OCI-LY1 (cell line): ENCODE data around the gene SFXN2.

Source experiments
- H2AFZ ChIP-seq: fragments of 200-600 bp; sonication (generic), shearing (Covaris generic); 2 replicates; pipeline ENCODE4 v1.6.0; 2014; ENCODE audit warnings: antibody characterized with exemption, mild to moderate bottlenecking, low read length
- H3F3A ChIP-seq: fragments of 200-600 bp; sonication (generic), shearing (Covaris generic); 2 replicates; pipeline ENCODE4 v1.6.0; 2014; ENCODE audit warnings: mild to moderate bottlenecking, antibody characterized with exemption, low read length, moderate library complexity; ENCODE audit not compliant: insufficient read depth
- H3K27ac ChIP-seq: fragments of 200-600 bp; sonication (generic); 2 replicates; pipeline ENCODE4 v1.5.1; 2014; ENCODE audit warnings: low read length, mixed run types, mild to moderate bottlenecking, low read depth; ENCODE audit not compliant: poor library complexity, severe bottlenecking
- H3K27me3 ChIP-seq: fragments of 200-600 bp; sonication (generic); 2 replicates; pipeline ENCODE4 v1.6.0; 2014; ENCODE audit warnings: antibody characterized with exemption, mild to moderate bottlenecking, low read length, moderate library complexity; ENCODE audit not compliant: insufficient read depth
- H3K36me3 ChIP-seq: fragments of 200-600 bp; sonication (generic); 2 replicates; pipeline ENCODE4 v1.6.1; 2014; ENCODE audit warnings: mild to moderate bottlenecking, antibody characterized with exemption, low read length, moderate library complexity, mixed read lengths; ENCODE audit not compliant: insufficient read depth
- H3K4me1 ChIP-seq: fragments of 200-600 bp; sonication (generic); 2 replicates; pipeline ENCODE4 v1.5.1; 2014; ENCODE audit warnings: mild to moderate bottlenecking, low read length, moderate library complexity; ENCODE audit not compliant: insufficient read depth, severe bottlenecking
- H3K4me2 ChIP-seq: fragments of 200-600 bp; sonication (generic), shearing (Covaris generic); 2 replicates; pipeline ENCODE4 v1.6.1; 2014; ENCODE audit warnings: low read length
- H3K4me3 ChIP-seq: fragments of 200-600 bp; sonication (generic); 2 replicates; pipeline ENCODE4 v1.5.1; 2014; ENCODE audit warnings: low read length, low read depth, mild to moderate bottlenecking, mixed read lengths; ENCODE audit not compliant: poor library complexity, severe bottlenecking
- H3K79me2 ChIP-seq: fragments of 200-600 bp; shearing (Covaris generic); 2 replicates; pipeline ENCODE4 v1.6.1; 2016; ENCODE audit warnings: mixed run types, low read length, mixed read lengths; ENCODE audit not compliant: insufficient read depth
- H3K9ac ChIP-seq: fragments of 200-600 bp; sonication (generic), shearing (Covaris generic); 2 replicates; pipeline ENCODE4 v1.6.1; 2014; ENCODE audit warnings: mild to moderate bottlenecking, low read length, mixed read lengths
- H3K9me2 ChIP-seq: fragments of 200-600 bp; sonication (generic), shearing (Covaris generic); 2 replicates; pipeline ENCODE4 v1.6.1; 2014; ENCODE audit warnings: low read depth, mild to moderate bottlenecking, low read length, mixed read lengths
- H3K9me3 ChIP-seq: fragments of 200-600 bp; shearing (Covaris generic); 2 replicates; pipeline ENCODE4 v1.6.1; 2014; ENCODE audit warnings: low read length, mixed read lengths
- H4K20me1 ChIP-seq: fragments of 200-600 bp; sonication (generic), shearing (Covaris generic); 2 replicates; pipeline ENCODE4 v1.6.0; 2016; ENCODE audit warnings: mild to moderate bottlenecking, low read length; ENCODE audit not compliant: insufficient read depth
- EZH2 ChIP-seq: fragments of 200-600 bp; sonication (generic), shearing (Covaris generic); IDR thresholded peaks from 2 replicates; pipeline ENCODE4 v1.8.0; 2017; ENCODE audit warnings: borderline replicate concordance, mixed run types, mild to moderate bottlenecking, antibody characterized with exemption, low read length, moderate library complexity, mixed read lengths
- TF ChIP-seq, protein P1 (sequence below): fragments of 200-600 bp; sonication (generic), shearing (Covaris generic); IDR thresholded peaks from 2 replicates; pipeline ENCODE4 v1.5.1; 2017; ENCODE audit warnings: mild to moderate bottlenecking, antibody characterized with exemption, low read length, moderate library complexity, mixed read lengths

SFXN2 gene

DNA sequence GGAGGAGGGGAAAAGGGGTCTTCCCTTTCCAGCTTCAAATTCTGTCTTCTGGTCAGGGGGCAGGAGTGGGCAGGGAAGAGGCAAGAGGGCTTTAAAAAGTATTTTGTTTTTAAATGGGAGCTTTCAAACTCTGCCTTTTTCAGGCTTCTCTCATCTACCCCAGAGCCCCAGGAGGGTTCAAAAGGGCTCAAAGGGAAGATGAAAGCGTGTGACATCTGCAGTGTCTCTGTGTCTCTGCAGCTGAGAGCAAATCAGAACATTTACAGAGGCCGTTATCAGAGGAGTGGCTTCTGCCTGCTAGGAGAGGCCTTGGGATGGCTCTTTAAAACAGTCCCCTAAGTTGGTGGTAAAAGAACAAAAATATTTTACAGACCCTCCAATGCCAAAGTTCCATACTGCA, 39.9 kb upstream of the SFXN2 start:
- TF ChIP-seq, protein P1, sequence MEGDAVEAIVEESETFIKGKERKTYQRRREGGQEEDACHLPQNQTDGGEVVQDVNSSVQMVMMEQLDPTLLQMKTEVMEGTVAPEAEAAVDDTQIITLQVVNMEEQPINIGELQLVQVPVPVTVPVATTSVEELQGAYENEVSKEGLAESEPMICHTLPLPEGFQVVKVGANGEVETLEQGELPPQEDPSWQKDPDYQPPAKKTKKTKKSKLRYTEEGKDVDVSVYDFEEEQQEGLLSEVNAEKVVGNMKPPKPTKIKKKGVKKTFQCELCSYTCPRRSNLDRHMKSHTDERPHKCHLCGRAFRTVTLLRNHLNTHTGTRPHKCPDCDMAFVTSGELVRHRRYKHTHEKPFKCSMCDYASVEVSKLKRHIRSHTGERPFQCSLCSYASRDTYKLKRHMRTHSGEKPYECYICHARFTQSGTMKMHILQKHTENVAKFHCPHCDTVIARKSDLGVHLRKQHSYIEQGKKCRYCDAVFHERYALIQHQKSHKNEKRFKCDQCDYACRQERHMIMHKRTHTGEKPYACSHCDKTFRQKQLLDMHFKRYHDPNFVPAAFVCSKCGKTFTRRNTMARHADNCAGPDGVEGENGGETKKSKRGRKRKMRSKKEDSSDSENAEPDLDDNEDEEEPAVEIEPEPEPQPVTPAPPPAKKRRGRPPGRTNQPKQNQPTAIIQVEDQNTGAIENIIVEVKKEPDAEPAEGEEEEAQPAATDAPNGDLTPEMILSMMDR, result no peak
- no peak for TF ChIP-seq EZH2
- H3K9ac ChIP-seq, result peak overlapping the region; percentile 66; the same call in 1 of the 2 replicates
- H3K9me3 ChIP-seq, result no peaks in the 10 kb centered on the region
- H2AFZ ChIP-seq, result no peak overlapping the region
- no peaks in the 10 kb centered on the region for H3K79me2 ChIP-seq
- no peaks in the 10 kb centered on the region for H3F3A ChIP-seq
- H3K4me3 ChIP-seq, result peak overlapping the region; percentile 38
- H3K36me3 ChIP-seq, result no peaks in the 10 kb centered on the region
- no peaks in the 10 kb centered on the region for H3K27me3 ChIP-seq
- peak overlapping the region; percentile 95 for H3K27ac ChIP-seq
- H3K4me1 ChIP-seq, result peaks cover 65% of the 10 kb centered on the region
- peak overlapping the region; percentile 65 for H3K4me2 ChIP-seq
- H3K9me2 ChIP-seq, result no peaks in the 10 kb centered on the region
- no peaks in the 10 kb centered on the region for H4K20me1 ChIP-seq

DNA sequence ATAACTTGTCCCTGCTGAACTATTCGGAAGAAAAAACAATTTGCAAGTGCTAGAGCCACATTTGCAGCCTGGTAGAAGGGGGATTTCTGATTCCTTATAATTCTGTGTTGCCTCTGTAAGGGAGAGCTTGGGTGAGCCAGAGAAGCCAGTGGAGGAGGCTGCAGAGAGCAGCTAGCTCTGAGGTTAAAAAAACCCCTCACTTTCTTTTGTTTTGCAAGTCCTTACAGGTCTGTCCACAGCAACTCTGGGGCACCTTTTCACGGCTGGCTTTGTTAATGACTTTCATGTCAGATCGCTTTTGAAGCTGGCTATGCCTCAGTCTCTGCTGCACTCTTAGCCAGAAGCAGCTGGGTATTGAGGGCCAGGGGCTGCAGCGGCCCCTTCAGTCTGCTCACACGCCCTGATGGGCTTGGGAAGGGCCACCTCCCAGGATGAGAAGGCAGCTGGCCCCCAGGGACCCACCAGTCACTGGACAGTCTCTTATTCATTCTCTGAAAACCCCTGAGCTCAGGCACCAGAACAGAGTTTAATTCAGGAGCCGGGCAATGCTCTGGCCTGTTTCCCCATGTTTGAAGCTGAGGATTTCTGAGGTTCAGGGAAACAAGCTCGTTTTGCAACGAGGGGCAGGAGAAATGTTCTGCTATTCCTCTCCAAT, 39.3 kb upstream of the SFXN2 start:
- H3K9me3 ChIP-seq, result no peaks in the 10 kb centered on the region
- H2AFZ ChIP-seq, result no peak overlapping the region
- H3K27me3 ChIP-seq, result no peaks in the 10 kb centered on the region
- TF ChIP-seq, protein P1, result no peak
- no peaks in the 10 kb centered on the region for H3F3A ChIP-seq
- no peaks in the 10 kb centered on the region for H3K36me3 ChIP-seq
- peak overlapping the region; percentile 95 for H3K27ac ChIP-seq
- no peaks in the 10 kb centered on the region for H3K9me2 ChIP-seq
- peak overlapping the region; percentile 65 for H3K4me2 ChIP-seq
- no peaks in the 10 kb centered on the region for H4K20me1 ChIP-seq
- H3K9ac ChIP-seq, result peak overlapping the region; percentile 66
- H3K4me3 ChIP-seq, result peak overlapping the region; percentile 25
- peaks cover 65% of the 10 kb centered on the region for H3K4me1 ChIP-seq
- H3K79me2 ChIP-seq, result no peaks in the 10 kb centered on the region

DNA sequence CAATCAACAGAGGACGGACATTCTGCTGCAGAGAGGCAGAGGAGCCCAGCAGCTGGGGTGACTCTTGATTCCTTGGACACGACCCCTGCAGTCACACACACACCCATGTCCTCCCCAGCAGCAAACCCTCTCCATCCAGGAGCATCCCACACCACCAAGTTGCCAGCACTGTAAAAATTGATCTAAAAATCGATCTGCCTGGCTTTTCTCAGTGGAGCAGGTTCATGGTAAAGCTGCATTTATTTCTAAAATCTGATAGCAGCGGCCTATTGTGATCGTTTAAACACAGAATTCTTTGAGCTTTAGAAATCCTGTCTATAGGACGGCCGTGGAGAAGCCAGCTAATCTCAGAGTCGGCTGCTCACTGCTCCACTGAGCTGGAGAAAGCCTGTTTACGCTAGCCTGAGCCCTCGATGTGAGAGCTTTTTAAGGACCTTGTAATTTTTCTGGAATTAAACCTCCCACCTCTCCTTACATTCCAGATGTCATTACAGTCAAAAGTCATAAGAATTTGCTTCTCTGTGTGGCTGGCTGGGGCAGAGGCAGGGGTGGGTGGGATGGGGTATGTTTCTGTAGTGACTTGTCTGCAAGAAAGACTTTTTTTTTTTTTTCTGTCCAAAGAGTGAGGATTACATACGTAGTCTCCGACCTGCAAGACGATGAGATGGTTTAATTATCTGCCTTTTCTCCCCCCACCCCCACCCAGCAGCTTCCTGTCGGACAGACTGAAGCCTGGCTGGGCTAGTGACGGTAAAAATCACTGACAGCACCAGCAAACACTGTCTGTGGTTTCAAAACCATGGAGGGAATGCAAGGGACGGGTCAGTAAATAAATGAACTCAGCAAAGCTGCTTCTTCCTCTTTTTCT, 38.5 kb upstream of the SFXN2 start:
- H3K9me3 ChIP-seq, result no peaks in the 10 kb centered on the region
- H3K4me3 ChIP-seq, result no peak overlapping the region
- no peaks in the 10 kb centered on the region for H3K9me2 ChIP-seq
- H3K27ac ChIP-seq, result peak overlapping the region; percentile 95
- H2AFZ ChIP-seq, result no peak overlapping the region
- H3K27me3 ChIP-seq, result no peaks in the 10 kb centered on the region
- H3K79me2 ChIP-seq, result no peaks in the 10 kb centered on the region
- TF ChIP-seq, protein P1, result no peak
- TF ChIP-seq EZH2, result no peak
- H4K20me1 ChIP-seq, result no peaks in the 10 kb centered on the region
- H3K9ac ChIP-seq, result peak overlapping the region; percentile 66
- no peaks in the 10 kb centered on the region for H3F3A ChIP-seq
- H3K36me3 ChIP-seq, result no peaks in the 10 kb centered on the region
- peaks cover 65% of the 10 kb centered on the region for H3K4me1 ChIP-seq
- H3K4me2 ChIP-seq, result peak overlapping the region; percentile 65
